ENCODE results near the gene CFD.
"Not testable (repeated sequence)": the region's sequence is repeated elsewhere in the genome, so short reads cannot be mapped to it uniquely, and the experiment has no call there.

Gene CFD

DNA sequence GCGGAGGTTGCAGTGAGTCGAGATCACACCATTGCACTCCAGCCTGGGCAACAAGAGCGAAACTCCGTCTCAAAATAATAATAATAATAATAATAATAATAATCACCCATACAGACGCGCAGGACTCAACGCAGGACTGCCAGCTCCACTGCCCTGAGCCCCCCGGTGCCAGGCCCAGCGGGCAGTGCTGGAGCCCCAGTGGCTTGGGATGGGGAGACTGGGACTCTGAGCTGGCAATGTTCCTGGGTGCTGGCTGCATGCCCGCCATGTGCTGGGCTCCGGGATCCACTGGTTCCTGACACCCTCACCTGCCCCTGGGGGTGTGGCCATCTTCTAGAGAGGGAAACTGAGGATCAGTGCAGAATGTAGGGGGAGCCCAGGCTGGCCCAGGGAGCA is 32.2 kb upstream of the CFD start:
- DNase-seq: no peak

DNA sequence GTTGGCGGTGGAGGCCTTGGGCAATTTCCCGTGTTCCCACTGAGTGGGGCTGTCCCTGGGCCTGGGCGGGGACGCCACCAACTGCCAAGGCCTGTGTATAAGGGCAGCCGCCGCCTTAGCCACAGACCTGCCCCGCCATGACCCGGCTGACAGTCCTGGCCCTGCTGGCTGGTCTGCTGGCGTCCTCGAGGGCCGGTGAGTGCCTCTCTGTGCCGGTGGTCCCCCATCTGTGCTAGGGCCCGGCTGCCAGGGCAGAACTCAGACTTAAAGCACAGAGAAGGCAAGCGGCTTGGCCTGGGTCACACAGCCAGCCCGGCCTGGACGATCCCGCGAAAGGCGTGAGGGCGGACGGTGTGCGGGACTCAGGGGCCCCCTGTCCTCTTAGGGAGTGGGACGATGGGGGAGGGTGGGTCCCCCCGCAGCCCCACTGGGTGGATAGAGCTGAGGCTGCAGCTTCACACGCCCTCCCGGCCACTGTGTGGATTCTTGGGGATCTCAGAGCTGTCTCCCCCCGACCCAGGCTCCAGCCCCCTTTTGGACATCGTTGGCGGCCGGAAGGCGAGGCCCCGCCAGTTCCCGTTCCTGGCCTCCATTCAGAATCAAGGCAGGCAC is 31.6 kb upstream of the CFD start, which contains the start of gene AZU1:
Gene AZU1 (plus strand): TSS at position 128 of the 612 bp plus-strand sequence. CDS start 10 bp downstream, at position 138.
- DNase-seq: no peak

- DNase-seq: no peak
Observed at GRCh38 chr19:829129-829758, 30.2 kb upstream of the CFD start.

- no peak for DNase-seq
Observed at GRCh38 chr19:831407-832369, 27.8 kb upstream of the CFD start.

DNA sequence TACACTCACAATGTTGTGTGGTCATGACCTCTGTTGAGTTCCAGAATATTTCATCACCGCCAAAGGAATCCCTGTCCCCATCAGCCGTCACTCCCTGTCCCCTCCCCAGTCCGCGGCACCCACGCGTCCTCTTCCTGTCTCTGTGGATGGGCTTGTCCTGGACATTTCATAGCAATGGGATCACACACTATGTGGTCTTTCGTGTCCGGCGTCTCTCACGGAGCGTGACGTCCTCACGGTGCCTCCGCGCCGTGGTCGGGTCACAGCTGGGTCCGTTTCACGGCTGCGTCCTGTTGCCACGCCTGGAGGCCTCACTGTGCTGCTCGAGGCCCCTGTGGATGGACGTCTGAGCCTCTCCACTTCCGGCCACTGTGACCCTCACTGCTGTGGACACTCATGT is 25.2 kb upstream of the CFD start:
- no peak for DNase-seq

GRCh38 chr19:835210-835810 is 24.2 kb upstream of the CFD start:
- DNase-seq: no peak

- DNase-seq: no peak
Observed at GRCh38 chr19:840519-841206, 18.8 kb upstream of the CFD start, which contains the start of gene PRTN3. Gene PRTN3 (plus strand): TSS chr19:840999. CDS start chr19:841009, 10 bp downstream.

DNA sequence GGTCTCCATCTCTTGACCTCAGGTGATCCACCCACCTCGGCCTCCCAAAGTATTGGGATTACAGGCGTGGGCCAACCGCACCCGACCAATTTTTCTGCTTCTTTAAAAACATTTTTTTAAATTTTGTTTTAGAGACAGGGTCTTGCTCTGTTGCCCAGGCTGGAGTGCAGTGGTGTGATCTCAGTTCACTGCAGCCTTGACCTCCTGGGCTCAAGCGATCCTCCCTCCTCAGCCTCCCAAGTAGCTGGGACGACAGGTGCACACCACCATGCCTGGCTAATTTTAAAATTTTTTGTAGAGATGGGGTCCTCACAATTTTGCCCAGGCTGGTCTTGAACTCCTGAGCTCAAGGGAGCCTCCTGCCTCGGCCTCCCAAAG is 16.7 kb upstream of the CFD start:
- DNase-seq: not testable (repeated sequence)

GRCh38 chr19:843180-843835 is 16.2 kb upstream of the CFD start:
- no peak for DNase-seq

GRCh38 chr19:843836-844545 is 15.5 kb upstream of the CFD start:
- DNase-seq: no peak

DNA sequence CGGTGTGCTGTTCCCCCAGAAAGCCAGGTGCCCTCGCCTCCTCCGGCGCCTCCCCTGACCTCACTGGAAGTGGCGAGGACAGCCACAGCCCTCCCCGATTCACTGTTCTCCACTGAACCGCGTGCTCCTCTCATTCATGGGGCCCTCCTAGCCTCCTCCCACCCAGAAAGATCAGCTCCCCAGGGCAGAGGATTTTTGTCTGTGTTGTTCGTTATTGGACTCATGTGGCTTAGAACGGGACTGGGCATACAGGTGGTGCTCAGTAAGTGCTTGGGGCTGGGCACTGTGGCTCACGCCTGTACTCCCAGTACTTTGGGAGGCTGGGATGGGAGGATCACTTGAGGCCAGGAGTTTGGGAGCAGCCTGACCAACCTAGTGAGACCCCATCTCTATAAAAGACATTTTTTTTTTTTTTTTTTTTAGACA is 14.9 kb upstream of the CFD start:
- DNase-seq: no peak

- no peak for DNase-seq
Observed at GRCh38 chr19:845707-846521, 13.6 kb upstream of the CFD start.

DNA sequence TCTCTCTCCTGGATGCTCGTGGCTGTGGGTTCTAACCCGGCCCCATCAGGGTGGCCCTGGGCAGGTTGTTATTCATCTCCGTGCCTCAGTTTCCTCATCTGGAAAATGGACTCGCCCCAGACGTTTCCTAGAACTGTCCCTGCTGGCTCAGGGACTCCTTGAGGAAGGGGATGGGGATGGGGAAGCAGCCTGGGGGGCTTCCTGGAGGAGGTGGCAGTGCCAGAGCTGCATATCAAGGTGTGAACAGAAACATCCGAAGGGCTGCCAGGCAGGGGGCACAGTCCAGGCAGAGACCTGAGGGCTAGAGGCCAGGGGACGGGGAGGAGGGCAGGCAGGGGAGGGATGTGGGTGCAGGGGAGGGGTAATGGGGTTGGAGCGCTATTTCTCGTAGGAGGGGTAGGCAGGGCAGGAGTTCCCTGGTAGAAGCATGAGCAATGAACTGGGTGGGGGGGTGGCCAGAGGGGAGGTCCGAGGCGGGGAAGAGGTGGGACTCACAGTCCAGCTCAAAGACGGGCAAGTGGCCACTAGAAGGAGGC is 11.0 kb upstream of the CFD start:
- DNase-seq: no peak

DNA sequence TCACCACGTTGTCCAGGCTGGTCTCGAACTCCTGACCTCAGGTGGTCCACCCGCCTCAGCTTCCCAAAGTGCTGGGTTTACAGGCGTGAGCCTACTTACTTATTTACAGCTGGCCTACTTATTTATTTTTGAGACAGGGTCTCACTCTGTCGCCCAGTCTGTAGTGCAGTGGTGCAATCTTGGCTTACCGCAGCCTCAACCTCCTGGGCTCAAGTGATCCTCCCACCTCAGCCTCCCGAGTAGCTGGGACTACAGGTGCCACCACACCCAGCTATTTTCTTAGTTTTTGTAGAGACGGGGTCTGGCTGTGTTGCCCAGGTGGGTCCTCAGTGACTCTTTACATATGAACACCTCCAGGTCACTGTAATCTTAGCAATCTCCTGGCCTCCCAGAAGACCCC is 10.3 kb upstream of the CFD start:
- not testable (repeated sequence) for DNase-seq

GRCh38 chr19:850221-850978 is 9.1 kb upstream of the CFD start:
- no peak for DNase-seq

DNA sequence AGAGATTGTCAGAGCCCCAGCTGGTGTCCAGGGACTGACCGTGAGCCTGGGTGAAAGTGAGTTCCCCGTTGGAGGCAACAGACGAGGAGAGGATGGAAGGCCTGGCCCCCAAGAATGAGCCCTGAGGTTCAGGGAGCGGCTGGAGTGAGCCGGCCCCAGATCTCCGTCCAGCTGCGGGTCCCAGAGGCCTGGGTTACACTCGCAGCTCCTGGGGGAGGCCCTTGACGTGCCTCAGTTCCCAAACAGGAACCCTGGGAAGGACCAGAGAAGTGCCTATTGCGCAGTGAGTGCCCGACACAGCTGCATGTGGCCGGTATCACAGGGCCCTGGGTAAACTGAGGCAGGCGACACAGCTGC is 8.5 kb upstream of the CFD start:
- DNase-seq: no peak

DNA sequence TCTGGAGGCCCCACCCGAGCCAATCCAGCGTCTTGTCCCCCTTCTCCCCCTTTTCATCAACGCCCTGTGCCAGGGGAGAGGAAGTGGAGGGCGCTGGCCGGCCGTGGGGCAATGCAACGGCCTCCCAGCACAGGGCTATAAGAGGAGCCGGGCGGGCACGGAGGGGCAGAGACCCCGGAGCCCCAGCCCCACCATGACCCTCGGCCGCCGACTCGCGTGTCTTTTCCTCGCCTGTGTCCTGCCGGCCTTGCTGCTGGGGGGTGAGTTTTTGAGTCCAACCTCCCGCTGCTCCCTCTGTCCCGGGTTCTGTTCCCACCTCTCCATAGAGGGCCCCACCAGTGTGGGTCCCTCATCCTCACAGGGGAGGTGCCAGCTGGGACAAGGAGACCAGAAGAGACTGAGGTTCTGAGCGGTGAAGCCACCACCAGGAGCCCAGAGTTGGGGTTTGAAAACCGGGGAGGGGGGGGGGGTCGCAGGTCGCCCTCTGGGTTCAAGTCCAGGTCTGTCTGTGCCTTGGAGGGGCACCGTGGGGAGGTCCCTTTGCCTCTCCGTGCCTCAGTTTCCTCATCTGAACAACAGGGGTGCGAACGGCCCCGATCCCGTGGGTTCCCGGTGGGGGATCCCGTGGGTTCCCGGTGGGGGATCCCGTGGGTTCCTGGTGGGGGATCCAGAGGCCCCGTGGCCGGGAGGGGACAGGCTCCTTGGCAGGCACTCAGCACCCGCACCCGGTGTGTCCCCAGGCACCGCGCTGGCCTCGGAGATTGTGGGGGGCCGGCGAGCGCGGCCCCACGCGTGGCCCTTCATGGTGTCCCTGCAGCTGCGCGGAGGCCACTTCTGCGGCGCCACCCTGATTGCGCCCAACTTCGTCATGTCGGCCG is 7.1 kb upstream of the CFD start, which contains the start of gene ELANE:
Gene ELANE (plus strand): TSS at position 168 of the 878 bp plus-strand sequence. CDS start 26 bp downstream, at position 194.
- no peak for DNase-seq

DNA sequence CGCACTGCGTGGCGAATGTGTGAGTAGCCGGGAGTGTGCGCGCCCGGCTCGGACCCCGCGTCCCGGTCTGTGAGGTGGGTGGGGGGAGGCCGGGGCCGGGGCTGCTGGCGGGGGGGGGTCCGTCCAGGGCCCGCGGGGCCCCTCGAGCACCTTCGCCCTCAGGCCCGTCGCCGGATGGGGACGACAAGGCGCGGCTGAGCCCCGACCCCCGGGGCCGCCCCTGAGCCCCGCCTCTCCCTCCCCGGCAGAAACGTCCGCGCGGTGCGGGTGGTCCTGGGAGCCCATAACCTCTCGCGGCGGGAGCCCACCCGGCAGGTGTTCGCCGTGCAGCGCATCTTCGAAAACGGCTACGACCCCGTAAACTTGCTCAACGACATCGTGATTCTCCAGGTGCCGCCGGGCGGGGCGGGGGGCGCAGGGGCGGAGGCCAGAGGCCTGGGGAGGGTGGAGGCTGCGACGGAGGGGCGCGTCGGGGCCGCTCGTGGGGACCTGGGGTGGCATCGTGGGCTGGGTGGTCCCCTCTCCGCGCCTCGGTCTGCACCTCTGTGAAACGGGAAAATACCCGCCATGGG is 6.4 kb upstream of the CFD start:
- no peak for DNase-seq
